A549 (cell line): Measurements from ENCODE around the gene PRR12. TPM values are rescaled to one million over a fixed set of nuclear protein-coding genes. Genes with fewer than 3 reads are reported as not detected.

ENCODE experiments used
- ATAC-seq, 2 experiments: fragments of 200-7000 bp in 1 of 2; fragments of >200 bp in 1 of 2; cut with Nextera tagmentation in 1 of 2; cut with Tn5 transposase in 1 of 2; 3 replicates each; pipeline versions ENCODE4 v1.8.0 to v1.9.1; 2018 to 2020; ENCODE audit warnings: mild to moderate bottlenecking in 1 of 2, moderate library complexity in 1 of 2
- CTCF ChIA-PET: fragments of 300-600 bp; sonication (Branson Sonifier 250); formaldehyde crosslinking; extraction: SDS; loops from one replicate; lab custom pipeline; 2021; ENCODE audit warnings: antibody characterized with exemption, inconsistent platforms; lab: Yijun Ruan, JAX
- POLR2A ChIA-PET: fragments of 350-600 bp; formaldehyde crosslinking; extraction: SDS; loops from one replicate; lab custom pipeline; 2021; ENCODE audit warnings: antibody characterized with exemption, inconsistent platforms; lab: Yijun Ruan, JAX
- DNase-seq, 2 experiments: peaks; one replicate each; pipeline versions ENCODE4 v3.0.0 to v3.0.0-alpha.2; 2011 to 2016; ENCODE audit warnings: low read depth in 1 of 2, low spot score in 1 of 2
- FAIRE-seq: peaks from 2 replicates; lab custom pipeline; 2011; peaks lifted over from hg19 to GRCh38; lab: Jason Lieb, UNC
- H3K27ac ChIP-seq, 2 experiments: fragments of >200 bp; sonication (Bioruptor Twin); formaldehyde crosslinking; 3 replicates each; pipeline ENCODE4 v1.5.1; 2016 to 2017
- H3K4me1 ChIP-seq: fragments of >200 bp; sonication (Bioruptor Twin); formaldehyde crosslinking; 3 replicates; pipeline ENCODE4 v1.6.1; 2016
- H3K4me2 ChIP-seq: fragments of >200 bp; sonication (Bioruptor Twin); formaldehyde crosslinking; 3 replicates; pipeline ENCODE4 v1.6.1; 2016
- H3K4me3 ChIP-seq: fragments of >200 bp; sonication (Bioruptor Twin); formaldehyde crosslinking; 3 replicates; pipeline ENCODE4 v1.5.1; 2016
- H3K9me3 ChIP-seq: fragments of >200 bp; sonication (Bioruptor Twin); formaldehyde crosslinking; 3 replicates; pipeline ENCODE4 v1.6.1; 2016
- ATOH8 ChIP-seq: fragments of 250-450 bp; sonication (Bioruptor Pico); IDR thresholded peaks from 2 replicates; pipeline ENCODE4 v1.5.0; 2020; ENCODE audit warnings: low read depth, mild to moderate bottlenecking, moderate library complexity
- CBX8 ChIP-seq: fragments of 200-600 bp; sonication (generic); IDR thresholded peaks from 2 replicates; pipeline ENCODE4 v1.6.1; 2016
- CHD2 ChIP-seq: fragments of 150-350 bp; IDR thresholded peaks from 2 replicates; pipeline ENCODE4 v1.6.1; 2014; ENCODE audit warnings: low read length; ENCODE audit not compliant: partially characterized antibody
- E2F6 ChIP-seq: IDR thresholded peaks from 2 replicates; pipeline ENCODE4 v1.6.1; 2012; ENCODE audit warnings: low read depth, borderline replicate concordance
- EHMT2 ChIP-seq: fragments of 200-600 bp; sonication (generic); IDR thresholded peaks from 2 replicates; pipeline ENCODE4 v1.6.1; 2016; ENCODE audit warnings: antibody characterized with exemption, low read depth, mild to moderate bottlenecking, moderate library complexity
- EP300 ChIP-seq, 2 experiments: fragments of >200 bp; sonication (Bioruptor Twin); formaldehyde crosslinking; IDR thresholded peaks; 2 replicates in 1 of 2; 3 replicates in 1 of 2; pipeline ENCODE4 v1.6.1; 2016 to 2017
- FOSB ChIP-seq: fragments of 250-450 bp; sonication (Bioruptor Pico); IDR thresholded peaks from 2 replicates; pipeline ENCODE4 v1.5.0; 2020; ENCODE audit warnings: mild to moderate bottlenecking, moderate library complexity
- FOSL2 ChIP-seq, 2 experiments: fragments of 450-650 bp in 1 of 2; fragments of >200 bp in 1 of 2; sonication (Bioruptor Twin) in 1 of 2; formaldehyde crosslinking; IDR thresholded peaks; 2 replicates each; pipeline versions ENCODE4 v1.5.0 to v1.6.1; 2016 to 2020; ENCODE audit warnings: mild to moderate bottlenecking in 1 of 2, moderate library complexity in 1 of 2
- FOXS1 ChIP-seq: fragments of 250-450 bp; sonication (Bioruptor Pico); IDR thresholded peaks from 2 replicates; pipeline ENCODE4 v1.5.0; 2020; ENCODE audit warnings: mild to moderate bottlenecking, moderate library complexity
- GATA3 ChIP-seq: IDR thresholded peaks from 2 replicates; pipeline ENCODE4 v1.6.1; 2012; ENCODE audit warnings: borderline replicate concordance
- HEYL ChIP-seq: fragments of 250-450 bp; sonication (Bioruptor Pico); IDR thresholded peaks from 2 replicates; pipeline ENCODE4 v1.8.0; 2021; ENCODE audit warnings: mild to moderate bottlenecking, moderate library complexity
- HOXA7 ChIP-seq: fragments of 250-450 bp; sonication (Bioruptor Pico); IDR thresholded peaks from 2 replicates; pipeline ENCODE4 v1.5.0; 2020; ENCODE audit warnings: mild to moderate bottlenecking, moderate library complexity
- HOXB5 ChIP-seq: fragments of 250-450 bp; sonication (Bioruptor Pico); IDR thresholded peaks from 2 replicates; pipeline ENCODE4 v1.5.0; 2020; ENCODE audit warnings: mild to moderate bottlenecking, moderate library complexity
- JUN ChIP-seq, 2 experiments: fragments of >200 bp; sonication (Bioruptor Twin); formaldehyde crosslinking; IDR thresholded peaks; 2 replicates in 1 of 2; 3 replicates in 1 of 2; pipeline ENCODE4 v1.6.1; 2016 to 2017
- JUNB ChIP-seq: fragments of >200 bp; sonication (Bioruptor Twin); formaldehyde crosslinking; IDR thresholded peaks from 2 replicates; pipeline ENCODE4 v1.6.1; 2016
- MAZ ChIP-seq: fragments of 150-350 bp; IDR thresholded peaks from 2 replicates; pipeline ENCODE4 v1.6.1; 2014; ENCODE audit warnings: antibody characterized with exemption, low read depth, low read length, borderline replicate concordance
- NPAS2 ChIP-seq: fragments of 250-450 bp; sonication (Bioruptor Pico); IDR thresholded peaks from 2 replicates; pipeline ENCODE4 v1.8.0; 2022; ENCODE audit warnings: mild to moderate bottlenecking, moderate library complexity, borderline replicate concordance
- PBX3 ChIP-seq: IDR thresholded peaks from 2 replicates; pipeline ENCODE4 v1.6.1; 2012
- PHF8 ChIP-seq: fragments of 200-600 bp; sonication (generic); IDR thresholded peaks from 2 replicates; pipeline ENCODE4 v1.6.1; 2016; ENCODE audit warnings: low read depth, mild to moderate bottlenecking, antibody characterized with exemption, moderate library complexity, borderline replicate concordance
- POLR2AphosphoS2 ChIP-seq: conservative IDR thresholded peaks from 2 replicates; pipeline ENCODE4 v1.6.1; 2012; ENCODE audit warnings: low read length, improper control_type of control experiment, inconsistent platforms
- RARB ChIP-seq: fragments of 250-450 bp; sonication (Bioruptor Pico); IDR thresholded peaks from 2 replicates; pipeline ENCODE4 v1.8.0; 2021; ENCODE audit warnings: mild to moderate bottlenecking, moderate library complexity
- RFX5 ChIP-seq: fragments of 450-650 bp; IDR thresholded peaks from 2 replicates; pipeline ENCODE4 v1.7.1; 2014; ENCODE audit warnings: antibody characterized with exemption, mild to moderate bottlenecking, moderate library complexity
- TP53 ChIP-seq: fragments of 250-450 bp; sonication (Bioruptor Pico); IDR thresholded peaks from 2 replicates; pipeline ENCODE4 v1.5.0; 2021; ENCODE audit warnings: mild to moderate bottlenecking, moderate library complexity
- ZSCAN20 ChIP-seq: fragments of 250-450 bp; sonication (Bioruptor Pico); IDR thresholded peaks from 2 replicates; pipeline ENCODE4 v1.8.0; 2022; ENCODE audit warnings: mild to moderate bottlenecking, moderate library complexity
- WGBS: methylation state at CpG from one replicate; pipeline ENCODE4 v1.1.6; 2017; ENCODE audit errors: missing lambda C conversion rate; 5-methylcytosine and 5-hydroxymethylcytosine counted together
- polyA plus RNA-seq, 4 experiments: library from polyadenylated mRNA; depleted of rRNA in 3 of 4; stranded (reverse); fragments of >200 nt; fragmentation: RNase III in 1 of 4; extraction: RNeasy Plus Mini Kit Qiagen cat#74134 plus additional on column Dnase treatment in 1 of 4; gene quantifications; 2 replicates in 3 of 4; 3 replicates in 1 of 4; pipeline ENCODE4 v1.2.3, GENCODE V29; 2011 to 2017

The PRR12 gene
- polyA plus RNA-seq, 2 of the 4 experiments (the other 2 are of a cell fraction), result 0.78 to 15.6 TPM

- ChIA-PET POLR2A (no interaction called here), CTCF (interaction anchor here (1.1 to 21.2 kb wide), 4 partner anchors 13 to 111 kb away, joined by 4 to 326 read pairs (median 64); partner anchors contain the start of genes PRMT1, RRAS and SCAF1)
- Histone ChIP-seq H3K9me3 (0 out of 3 replicates have a peak, but pooled peaks cover 3% of the 10 kb centered on the region), H3K27ac (no peak overlapping the region), H3K4me1 (no peaks in the 10 kb centered on the region), H3K4me2 (no peak overlapping the region), H3K4me3 (no peak overlapping the region)
- ATAC-seq, result peak in 1 of 2 experiments; percentile 2; a peak in 2 of 6 replicates
- no peak for FAIRE-seq
- 0 out of 2 replicates have a peak, but pooled peaks have one; percentile 4 for TF ChIP-seq PBX3
- TF ChIP-seq FOSB (CRISPR knock-in tag), result no peak
- no peak for TF ChIP-seq FOSL2 (IDR thresholded peaks at IDR 0.05)
- TF ChIP-seq FOSL2 (CRISPR knock-in tag; IDR thresholded peaks at IDR 0.05), result no peak
- no peak for TF ChIP-seq TP53
- no peak for TF ChIP-seq MAZ
- WGBS, result 91% methylated on average over 19 of the region's 22 CpGs
- no peak for DNase-seq
Measured at GRCh38 chr19:49657493-49658138, 66.6 kb downstream of the PRR12 start.

GRCh38 chr19:49658139-49658517 is 67.1 kb downstream of the PRR12 start:
- H3K9me3 ChIP-seq, result 0 out of 3 replicates have a peak, but pooled peaks cover 3% of the 10 kb centered on the region
- POLR2A ChIA-PET, result no interaction called here
- 97% methylated on average over 11 of the region's 15 CpGs for WGBS
- DNase-seq, result no peak
- no peak overlapping the region for H3K27ac ChIP-seq
- no peaks in the 10 kb centered on the region for H3K4me1 ChIP-seq
- CTCF ChIA-PET, result interaction anchor here (1.0 to 21.2 kb wide), 3 partner anchors 14 to 88 kb away, joined by 4 to 326 read pairs (median 117); partner anchors contain the start of genes PRMT1, RRAS and SCAF1
- H3K4me3 ChIP-seq, result no peak overlapping the region
- no peak overlapping the region for H3K4me2 ChIP-seq
- no peak for ATAC-seq
- no peak for TF ChIP-seq HOXA7 (CRISPR knock-in tag)
- TF ChIP-seq RARB (CRISPR knock-in tag), result no peak
- TF ChIP-seq HOXB5 (CRISPR knock-in tag), result no peak
- TF ChIP-seq CHD2, result no peak
- TF ChIP-seq E2F6, result no peak
- no peak for TF ChIP-seq EHMT2
- TF ChIP-seq ATOH8 (CRISPR knock-in tag), result no peak
- no peak for TF ChIP-seq JUNB
- TF ChIP-seq HEYL (CRISPR knock-in tag), result no peak
- no peak for TF ChIP-seq JUN (IDR thresholded peaks at IDR 0.05)
- no peak for TF ChIP-seq PHF8
- TF ChIP-seq EP300 (IDR thresholded peaks at IDR 0.05), result no peak
- TF ChIP-seq RFX5, result no peak
- no peak for TF ChIP-seq POLR2AphosphoS2
- TF ChIP-seq GATA3, result no peak
- TF ChIP-seq CBX8, result no peak
- TF ChIP-seq NPAS2 (CRISPR knock-in tag), result no peak
- no peak for TF ChIP-seq FOXS1 (CRISPR knock-in tag)
- no peak for TF ChIP-seq ZSCAN20 (CRISPR knock-in tag)
- no peak for TF ChIP-seq PBX3
- FAIRE-seq, result no peak
